Frontal cortex (tissue), 4 donors: Measurements from ENCODE around the gene UNC5B. TPM values are rescaled to one million over a fixed set of nuclear protein-coding genes. Genes with fewer than 3 reads are reported as not detected.

ENCODE experiments used
- DNase-seq, 2 donors: peaks; one replicate each; pipeline ENCODE4 v3.0.0; 2012; ENCODE audit warnings: low spot score in 2 of 2
- FAIRE-seq: peaks from 2 replicates; lab custom pipeline; 2012; peaks lifted over from hg19 to GRCh38; lab: Jason Lieb, UNC
- total RNA-seq: library from RNA; depleted of rRNA; stranded (reverse); fragments of >200 nt; gene quantifications from one replicate; pipeline ENCODE4 v1.2.3, GENCODE V29; 2014
- donor health status: control.
- donor health status: control.
- donor health status: control.

The UNC5B gene
- total RNA-seq, 1 donor from 2014 or later, result 2.9 TPM

GRCh38 chr10:71276873-71277272 lies 64.5 kb downstream of the UNC5B start:
- no peak for FAIRE-seq
- DNase-seq, result no peak

- FAIRE-seq (no peak), DNase-seq (no peak)
These were observed 65.7 kb downstream of the UNC5B start for GRCh38 chr10:71277914-71278665.

DNA sequence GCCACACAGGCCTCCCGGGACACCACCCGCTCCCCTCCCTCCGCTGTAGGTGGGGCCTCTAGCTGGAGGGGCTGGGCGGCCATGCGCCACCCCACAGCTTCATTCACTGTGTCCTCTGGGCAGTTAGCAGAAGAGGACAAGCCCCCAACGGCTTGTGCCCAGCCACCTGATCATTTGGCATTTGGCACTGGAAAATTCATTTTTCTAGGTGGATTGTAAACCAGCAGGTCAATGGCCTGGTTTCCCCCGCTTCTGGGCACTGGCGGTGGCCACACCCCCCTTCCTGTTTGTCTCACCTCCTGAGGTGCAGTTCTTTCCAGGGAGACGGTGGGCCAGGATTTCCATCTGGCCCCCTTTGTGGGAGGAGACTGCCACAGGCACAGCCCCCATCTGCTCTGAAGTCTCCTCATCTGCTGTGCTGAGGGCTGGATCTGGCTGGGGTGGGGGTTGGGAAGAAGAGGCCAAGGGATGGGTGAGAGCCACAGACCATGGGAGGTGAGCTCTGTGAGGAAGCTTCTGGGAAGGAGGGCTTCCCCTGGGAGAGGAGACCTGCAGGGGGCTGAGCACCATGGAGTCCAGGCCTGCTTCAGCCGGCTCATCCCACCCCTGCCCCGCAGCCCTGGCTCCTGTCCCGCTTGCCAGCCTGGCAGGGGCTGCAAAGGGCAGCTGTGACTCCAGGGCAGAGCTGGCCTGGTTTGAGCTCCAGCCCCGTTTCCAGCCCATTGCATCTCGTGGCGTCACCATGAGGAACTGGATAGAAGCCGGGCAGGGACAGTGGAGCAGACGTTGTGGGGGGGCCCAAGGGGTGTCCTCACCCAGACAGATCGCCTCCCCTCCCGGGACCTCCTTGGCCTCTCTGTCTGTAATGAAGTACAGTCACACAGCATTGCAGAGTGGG lies 66.6 kb downstream of the UNC5B start:
- FAIRE-seq (no peak), DNase-seq (peak; percentile 44 to 56)

DNA sequence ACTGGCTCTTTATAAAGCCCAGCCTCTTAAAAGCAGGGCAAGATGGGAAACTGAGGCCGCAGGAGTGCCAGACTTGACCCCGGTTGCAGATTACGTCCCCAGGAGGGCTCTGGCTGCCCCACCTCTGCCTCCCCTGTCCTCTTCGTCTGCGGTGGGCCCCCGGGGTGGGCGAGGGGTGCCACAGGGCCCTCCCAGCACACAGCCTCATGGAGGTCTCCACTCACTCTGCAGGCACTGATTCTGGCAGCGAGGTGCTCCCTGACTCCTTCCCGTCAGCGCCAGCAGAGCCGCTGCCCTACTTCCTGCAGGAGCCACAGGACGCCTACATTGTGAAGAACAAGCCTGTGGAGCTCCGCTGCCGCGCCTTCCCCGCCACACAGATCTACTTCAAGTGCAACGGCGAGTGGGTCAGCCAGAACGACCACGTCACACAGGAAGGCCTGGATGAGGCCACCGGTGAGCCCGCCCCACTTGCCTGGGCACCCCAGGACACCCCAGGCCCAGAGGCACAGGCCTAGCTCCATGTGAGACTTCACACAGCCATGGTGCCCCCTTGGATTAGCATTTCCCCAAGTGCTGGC lies 67.3 kb downstream of the UNC5B start:
- FAIRE-seq, result no peak
- DNase-seq, result no peak

GRCh38 chr10:71280216-71280615 lies 67.8 kb downstream of the UNC5B start:
- FAIRE-seq, result no peak
- no peak for DNase-seq

GRCh38 chr10:71280825-71281224 lies 68.5 kb downstream of the UNC5B start:
- no peak for FAIRE-seq
- no peak for DNase-seq

- no peak for DNase-seq
These were observed 69.4 kb downstream of the UNC5B start for GRCh38 chr10:71281646-71282322.

DNA sequence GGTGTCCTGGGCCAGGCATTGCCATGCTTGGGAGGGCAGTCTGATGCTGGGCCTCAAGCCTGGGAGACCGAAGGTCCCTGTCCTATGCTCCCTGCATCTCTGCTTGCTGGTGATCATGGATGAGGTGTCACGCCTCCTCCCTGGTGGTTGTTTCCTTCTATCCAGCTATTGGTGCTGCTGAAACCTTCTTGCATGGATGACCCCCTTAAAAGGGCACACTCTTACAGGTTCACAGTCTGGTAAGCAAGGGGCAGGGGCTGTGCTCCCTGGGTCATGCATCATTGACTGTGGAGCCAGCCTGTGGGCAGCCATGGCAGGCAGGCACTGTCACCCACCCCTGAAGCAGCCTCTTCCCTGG lies 69.9 kb downstream of the UNC5B start:
- no peak for FAIRE-seq
- DNase-seq, result no peak

More at GRCh38 chr10:71281646-71282322, 69.4 kb downstream of the UNC5B start:
- no peak for FAIRE-seq

DNA sequence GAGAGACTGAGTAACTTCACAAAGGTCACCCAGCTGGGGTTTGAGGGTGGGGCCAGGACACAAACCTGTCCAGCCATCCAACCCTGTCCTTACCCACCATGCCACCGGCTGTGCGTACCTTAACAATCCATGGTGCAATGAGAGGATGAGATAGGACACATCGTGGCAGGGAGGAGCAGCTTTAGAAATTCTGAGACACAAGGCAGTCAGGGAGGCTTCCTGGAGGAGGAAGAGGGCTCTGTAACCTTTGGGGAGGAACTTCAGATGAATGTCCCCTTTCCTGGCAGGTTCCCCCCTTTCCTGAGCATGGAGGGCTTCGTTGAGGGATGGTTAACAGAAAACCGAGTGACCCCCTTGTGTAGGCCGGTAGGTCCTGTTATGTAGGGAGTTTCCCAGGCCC lies 71.0 kb downstream of the UNC5B start:
- DNase-seq, result no peak
- FAIRE-seq, result no peak

- FAIRE-seq (no peak), DNase-seq (no peak)
These were observed 71.5 kb downstream of the UNC5B start for GRCh38 chr10:71283876-71284275.

- no peak for DNase-seq
- no peak for FAIRE-seq
These were observed 72.3 kb downstream of the UNC5B start for GRCh38 chr10:71284544-71285179.

DNA sequence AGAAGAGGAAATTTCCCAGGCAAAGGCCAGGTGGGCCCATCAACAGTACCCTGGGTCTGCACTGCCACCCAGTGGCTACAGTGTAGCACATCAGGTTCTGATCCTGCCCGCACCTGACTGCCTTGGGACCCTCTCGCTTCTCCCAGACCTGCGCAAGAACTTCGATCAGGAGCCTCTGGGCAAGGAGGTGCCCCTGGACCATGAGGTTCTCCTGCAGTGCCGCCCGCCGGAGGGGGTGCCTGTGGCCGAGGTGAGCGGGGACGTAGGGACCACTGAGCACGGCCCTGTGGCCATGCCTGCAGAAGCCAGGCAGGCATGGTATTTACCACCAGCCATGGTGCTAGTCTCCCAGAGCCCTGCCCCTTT lies 72.8 kb downstream of the UNC5B start:
- no peak for FAIRE-seq
- DNase-seq, result peak; percentile 66 to 82

DNA sequence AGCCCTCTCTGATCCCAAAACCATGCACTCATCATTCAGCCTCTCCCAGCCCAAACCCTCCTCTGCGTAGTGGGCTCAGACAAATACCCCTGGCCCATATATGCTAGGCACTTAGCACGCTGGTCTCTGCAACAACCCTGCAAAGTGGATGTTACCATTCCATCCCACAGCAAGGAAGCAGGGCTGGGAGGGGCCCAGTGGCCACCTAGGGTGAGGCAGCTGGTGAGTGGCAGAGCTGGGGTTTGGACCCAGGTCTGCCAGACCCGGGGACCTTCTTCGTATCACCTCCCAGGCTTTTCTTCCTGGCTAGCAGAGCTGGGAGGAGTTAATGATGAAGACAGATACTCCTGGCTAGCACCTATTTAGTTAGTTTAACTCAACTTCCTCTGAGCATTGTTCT lies 73.6 kb downstream of the UNC5B start:
- DNase-seq (no peak), FAIRE-seq (no peak)

DNA sequence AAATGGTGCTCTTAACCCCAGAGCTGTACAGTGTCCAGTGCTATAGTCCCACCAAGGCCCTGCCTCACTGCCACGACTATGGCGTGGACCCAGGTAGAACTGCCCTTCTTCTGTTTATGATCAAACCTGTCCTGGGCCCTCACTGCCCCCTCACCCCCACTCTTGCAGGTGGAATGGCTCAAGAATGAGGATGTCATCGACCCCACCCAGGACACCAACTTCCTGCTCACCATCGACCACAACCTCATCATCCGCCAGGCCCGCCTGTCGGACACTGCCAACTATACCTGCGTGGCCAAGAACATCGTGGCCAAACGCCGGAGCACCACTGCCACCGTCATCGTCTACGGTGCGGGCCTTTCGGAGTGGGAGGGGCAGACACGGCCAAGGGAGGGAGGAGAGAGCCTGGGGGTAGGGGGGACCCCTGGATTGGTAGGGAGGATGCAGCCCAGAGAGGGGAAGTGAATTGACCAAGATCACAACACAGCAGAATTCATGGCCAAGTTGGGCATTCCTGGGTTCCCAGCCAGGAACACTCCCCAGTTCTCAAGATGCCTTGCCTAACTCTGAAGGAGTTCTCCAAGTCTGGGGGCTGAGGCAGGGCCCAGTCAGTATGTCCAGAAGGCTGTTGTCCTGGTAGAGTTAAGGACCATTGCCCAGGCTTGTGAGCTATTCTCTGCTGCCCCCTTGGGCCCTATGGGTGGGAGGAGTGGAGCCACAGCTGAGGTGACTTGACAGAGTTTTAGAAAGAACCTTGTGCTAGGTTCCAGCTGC lies 74.3 kb downstream of the UNC5B start:
- no peak for DNase-seq
- FAIRE-seq, result no peak

DNA sequence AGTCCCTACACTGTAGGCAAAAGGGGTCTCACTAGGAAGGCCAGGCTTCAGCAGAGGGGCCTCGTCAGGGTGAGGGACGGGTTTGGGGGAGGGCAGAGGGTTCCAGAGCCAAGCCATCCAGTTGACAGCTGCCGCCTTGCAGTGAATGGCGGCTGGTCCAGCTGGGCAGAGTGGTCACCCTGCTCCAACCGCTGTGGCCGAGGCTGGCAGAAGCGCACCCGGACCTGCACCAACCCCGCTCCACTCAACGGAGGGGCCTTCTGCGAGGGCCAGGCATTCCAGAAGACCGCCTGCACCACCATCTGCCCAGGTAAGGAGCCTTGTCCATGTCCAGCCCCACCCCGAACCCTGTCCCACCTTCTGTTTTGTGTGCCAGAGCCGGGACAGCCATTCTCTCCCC lies 75.1 kb downstream of the UNC5B start:
- DNase-seq (no peak), FAIRE-seq (no peak)

GRCh38 chr10:71288461-71288860 lies 76.1 kb downstream of the UNC5B start:
- FAIRE-seq, result no peak
- no peak for DNase-seq

DNA sequence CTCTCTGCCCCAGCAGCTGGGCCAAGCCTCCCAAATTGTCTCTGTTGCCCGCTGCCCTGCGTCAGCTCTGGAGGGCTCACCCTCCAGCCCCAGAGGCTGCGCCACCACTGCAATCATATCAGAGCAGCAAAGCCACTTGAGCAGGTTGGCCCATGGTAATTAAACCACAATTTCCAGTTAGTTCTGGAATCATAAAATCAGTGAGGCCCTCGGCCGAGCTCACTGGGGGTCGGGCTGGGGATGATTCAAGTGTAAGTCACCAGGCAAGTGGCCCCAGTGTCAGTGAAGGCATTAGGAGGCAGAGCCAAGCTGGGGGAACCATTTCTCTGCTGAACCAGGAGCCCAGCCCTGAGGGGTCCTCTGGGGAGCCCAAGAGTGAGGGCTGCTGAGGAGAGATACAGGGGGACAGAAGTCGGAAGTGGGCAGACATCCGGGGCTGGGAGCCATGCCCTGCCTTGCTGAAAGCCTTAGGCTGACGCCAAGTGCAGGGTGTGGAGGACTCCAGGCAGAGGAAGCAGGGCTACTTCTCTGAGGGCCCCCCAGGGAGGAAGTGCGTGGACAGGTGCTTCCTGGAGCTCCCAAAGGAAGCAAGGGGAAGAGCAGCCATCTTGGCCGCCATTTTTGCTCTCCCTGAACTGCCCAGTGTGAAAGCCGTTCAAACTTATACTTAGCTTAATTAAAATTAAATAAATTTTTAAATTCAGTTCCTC lies 77.2 kb downstream of the UNC5B start:
- no peak for FAIRE-seq
- no peak for DNase-seq

GRCh38 chr10:71290331-71290730 lies 78.0 kb downstream of the UNC5B start:
- FAIRE-seq (no peak), DNase-seq (no peak)
